HepG2 (cell line): ENCODE data around the gene OR13J1. TPM values are rescaled to one million over a fixed set of nuclear protein-coding genes. Genes with fewer than 3 reads are reported as not detected.
A peak's percentile ranks its signal among the peaks of the same experiment; 100 is the strongest.

Source experiments
- ETV5 ChIP-seq: IDR thresholded peaks from 2 replicates; pipeline ENCODE4 v1.6.1; 2018; ENCODE audit warnings: missing biosample characterization, missing genetic modification reagents, inconsistent platforms, borderline replicate concordance
- FOXK2 ChIP-seq: fragments of 450-650 bp; IDR thresholded peaks from 2 replicates; pipeline ENCODE4 v1.6.1; 2016
- HOXA3 ChIP-seq: sonication (generic); formaldehyde crosslinking; IDR thresholded peaks from 2 replicates; pipeline ENCODE4 v1.5.0; 2020; ENCODE audit warnings: missing genetic modification reagents
- KDM1A ChIP-seq: IDR thresholded peaks from 2 replicates; pipeline ENCODE4 v1.6.1; 2016; ENCODE audit warnings: missing compliant biosample characterization
- LCORL ChIP-seq, 2 experiments: fragments of 450-650 bp in 1 of 2; sonication (generic) in 1 of 2; formaldehyde crosslinking in 1 of 2; IDR thresholded peaks; 2 replicates each; pipeline versions ENCODE4 v1.5.0 to v1.6.1; 2017 to 2020; ENCODE audit warnings: antibody characterized with exemption in 1 of 2, missing genetic modification reagents in 1 of 2
- MAFG ChIP-seq: sonication (generic); formaldehyde crosslinking; IDR thresholded peaks from 2 replicates; pipeline ENCODE4 v1.5.1; 2020; ENCODE audit warnings: mild to moderate bottlenecking, missing genetic modification reagents
- MED1 ChIP-seq: sonication (generic); formaldehyde crosslinking; IDR thresholded peaks from 2 replicates; pipeline ENCODE4 v1.4.0; 2020; ENCODE audit warnings: missing genetic modification reagents
- NFE2L1 ChIP-seq: sonication (generic); formaldehyde crosslinking; IDR thresholded peaks from 2 replicates; pipeline ENCODE4 v1.4.0; 2020; ENCODE audit warnings: missing genetic modification reagents, mild to moderate bottlenecking, borderline replicate concordance
- PPARG ChIP-seq: conservative IDR thresholded peaks from 2 replicates; pipeline ENCODE4 v1.6.1; 2016; ENCODE audit warnings: missing biosample characterization, missing genetic modification reagents
- RARA ChIP-seq: IDR thresholded peaks from 2 replicates; pipeline ENCODE4 v1.6.1; 2016; ENCODE audit warnings: missing genetic modification reagents, missing compliant biosample characterization
- REL ChIP-seq: sonication (generic); formaldehyde crosslinking; conservative IDR thresholded peaks from 2 replicates; pipeline ENCODE4 v1.8.0; 2022; ENCODE audit warnings: mild to moderate bottlenecking, missing genetic modification reagents, moderate library complexity
- REXO4 ChIP-seq: sonication (generic); formaldehyde crosslinking; IDR thresholded peaks from 2 replicates; pipeline ENCODE4 v1.8.0; 2022; ENCODE audit warnings: missing genetic modification reagents, mild to moderate bottlenecking, borderline replicate concordance
- RORA ChIP-seq: sonication (generic); formaldehyde crosslinking; IDR thresholded peaks from 2 replicates; pipeline ENCODE4 v1.5.0; 2020; ENCODE audit warnings: mild to moderate bottlenecking, missing genetic modification reagents, moderate library complexity
- RXRA ChIP-seq: sonication (generic); formaldehyde crosslinking; IDR thresholded peaks from 2 replicates; pipeline ENCODE4 v1.5.1; 2020; ENCODE audit warnings: missing genetic modification reagents
- SNRNP70 ChIP-seq: fragments of 200-400 bp; formaldehyde crosslinking; IDR thresholded peaks from 2 replicates; pipeline ENCODE4 v1.6.1; 2017; ENCODE audit warnings: mild to moderate bottlenecking, low read depth, low read length, moderate library complexity
- SYNCRIP ChIP-seq: fragments of 200-400 bp; formaldehyde crosslinking; IDR thresholded peaks from 2 replicates; pipeline ENCODE4 v1.6.1; 2018; ENCODE audit warnings: mild to moderate bottlenecking, low read depth, low read length; ENCODE audit not compliant: insufficient read depth
- TARDBP ChIP-seq: sonication (generic); formaldehyde crosslinking; IDR thresholded peaks from 2 replicates; pipeline ENCODE4 v1.8.0; 2022; ENCODE audit warnings: mild to moderate bottlenecking, missing genetic modification reagents
- ZKSCAN5 ChIP-seq: sonication (generic); formaldehyde crosslinking; IDR thresholded peaks from 2 replicates; pipeline ENCODE4 v1.5.1; 2020; ENCODE audit warnings: mild to moderate bottlenecking, missing genetic modification reagents
- ZMYM4 ChIP-seq: sonication (generic); formaldehyde crosslinking; IDR thresholded peaks from 2 replicates; pipeline ENCODE4 v1.8.1; 2023; ENCODE audit warnings: mild to moderate bottlenecking, missing genetic modification reagents
- ZNF160 ChIP-seq: sonication (generic); formaldehyde crosslinking; IDR thresholded peaks from 2 replicates; pipeline ENCODE4 v1.8.0; 2022; ENCODE audit warnings: mild to moderate bottlenecking, inconsistent platforms, missing genetic modification reagents
- ZNF34 ChIP-seq: sonication (generic); formaldehyde crosslinking; IDR thresholded peaks from 2 replicates; pipeline ENCODE4 v1.4.0; 2020; ENCODE audit warnings: mild to moderate bottlenecking, missing genetic modification reagents, borderline replicate concordance
- ZNF354B ChIP-seq: sonication (generic); formaldehyde crosslinking; IDR thresholded peaks from 2 replicates; pipeline ENCODE4 v1.8.0; 2022; ENCODE audit warnings: mild to moderate bottlenecking, missing genetic modification reagents
- ZNF431 ChIP-seq: sonication (generic); formaldehyde crosslinking; IDR thresholded peaks from 2 replicates; pipeline ENCODE4 v1.9.0; 2022; ENCODE audit warnings: missing genetic modification reagents, low read depth, mild to moderate bottlenecking, borderline replicate concordance
- ZNF441 ChIP-seq: sonication (generic); formaldehyde crosslinking; IDR thresholded peaks from 2 replicates; pipeline ENCODE4 v1.7.0; 2021; ENCODE audit warnings: missing genetic modification reagents, borderline replicate concordance
- ZNF572 ChIP-seq: sonication (generic); formaldehyde crosslinking; IDR thresholded peaks from 2 replicates; pipeline ENCODE4 v1.5.1; 2020; ENCODE audit warnings: mild to moderate bottlenecking, missing genetic modification reagents
- ZNF605 ChIP-seq: sonication (generic); formaldehyde crosslinking; IDR thresholded peaks from 2 replicates; pipeline ENCODE4 v1.8.0; 2022; ENCODE audit warnings: mild to moderate bottlenecking, missing genetic modification reagents
- polyA plus RNA-seq, 8 experiments: library from polyadenylated mRNA; depleted of rRNA in 3 of 8; stranded (reverse) in 7 of 8; unstranded in 1 of 8; fragments of >200 nt; fragmentation: Illumina TruSeq in 4 of 8; extraction: Trizol in 4 of 8; gene quantifications; 2 replicates each; pipeline versions ENCODE4 v1.2.1 to v1.2.3, GENCODE V29; 2011 to 2016; ENCODE audit warnings: low read depth in 4 of 8, missing spikeins in 1 of 8, mixed read lengths in 1 of 8; ENCODE audit not compliant: insufficient read depth in 1 of 8
- total RNA-seq, 5 experiments: library from RNA; depleted of rRNA; stranded (reverse); fragments of >200 nt; fragmentation: Illumina TruSeq; extraction: Trizol; gene quantifications; 2 replicates each; pipeline ENCODE4 v1.2.3, GENCODE V29; 2016; ENCODE audit warnings: low read depth in 1 of 5
- TF ChIP-seq, protein P1 (sequence below): sonication (generic); formaldehyde crosslinking; IDR thresholded peaks from 2 replicates; pipeline ENCODE4 v1.4.0; 2020; ENCODE audit warnings: missing genetic modification reagents
- TF ChIP-seq, protein P2 (sequence below): IDR thresholded peaks from 2 replicates; pipeline ENCODE4 v1.6.1; 2012; ENCODE audit warnings: inconsistent platforms

OR13J1 gene
- total and polyA plus RNA-seq, 2 of the 13 experiments (the other 11 are each of a cell fraction or from before 2014, with no cell fraction given): not detected

DNA sequence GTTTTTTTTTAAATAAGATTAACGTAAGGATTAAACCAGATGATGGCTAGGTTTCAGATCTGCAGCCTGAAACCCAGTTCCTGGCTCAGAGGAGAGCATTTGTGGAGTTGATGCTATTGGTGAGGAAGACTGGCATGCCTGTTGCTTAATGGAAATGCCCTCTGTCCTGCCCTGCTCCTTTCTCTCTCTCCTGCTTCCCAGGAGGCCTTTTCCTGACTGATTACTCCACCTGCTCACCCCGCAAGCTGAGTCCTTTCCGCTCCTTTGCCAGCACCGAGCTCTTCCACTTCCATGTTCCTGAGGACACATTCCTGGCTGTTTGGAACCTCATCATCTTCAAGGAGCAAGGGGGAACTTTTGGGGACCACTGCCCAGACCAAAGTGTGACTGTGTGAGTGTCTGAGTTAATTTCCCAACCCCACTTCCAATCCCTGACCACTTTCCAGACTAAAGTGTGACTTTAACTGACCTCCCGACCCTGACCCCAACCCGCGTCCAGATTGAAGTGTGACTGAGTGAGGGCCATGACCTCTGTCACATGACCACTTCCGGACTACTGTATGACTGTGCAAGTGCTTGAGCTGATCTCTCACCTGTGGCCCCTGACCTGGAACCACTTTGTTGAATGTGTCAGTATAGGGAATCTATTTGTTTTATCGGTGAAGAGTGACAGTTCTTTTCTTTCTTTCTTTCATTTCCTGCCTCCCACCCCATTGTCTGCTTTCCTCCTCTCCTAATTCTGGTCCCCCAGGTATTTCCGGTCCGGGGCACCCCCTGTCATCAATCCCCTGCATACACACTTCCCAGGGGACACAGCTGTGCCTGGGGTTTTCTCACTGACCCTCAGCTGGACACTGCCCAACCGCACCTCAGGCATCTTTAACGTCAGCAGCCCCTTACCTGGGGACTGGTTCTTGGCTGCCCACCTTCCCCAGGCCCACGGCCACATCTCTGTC, 35.7 kb downstream of the OR13J1 start (continued):
- TF ChIP-seq ETV5 (CRISPR knock-in tag): peak; percentile 70; the same call in 1 of the 2 replicates
- TF ChIP-seq ZNF605 (CRISPR knock-in tag): peak; percentile 37; the same call in 1 of the 2 replicates
- TF ChIP-seq FOXK2: no peak
- no peak for TF ChIP-seq SNRNP70
- no peak for TF ChIP-seq ZNF441 (CRISPR knock-in tag)
- no peak for TF ChIP-seq SYNCRIP
- peak; percentile 52; the same call in 1 of the 2 replicates for TF ChIP-seq HOXA3 (CRISPR knock-in tag)
- TF ChIP-seq, protein P1, sequence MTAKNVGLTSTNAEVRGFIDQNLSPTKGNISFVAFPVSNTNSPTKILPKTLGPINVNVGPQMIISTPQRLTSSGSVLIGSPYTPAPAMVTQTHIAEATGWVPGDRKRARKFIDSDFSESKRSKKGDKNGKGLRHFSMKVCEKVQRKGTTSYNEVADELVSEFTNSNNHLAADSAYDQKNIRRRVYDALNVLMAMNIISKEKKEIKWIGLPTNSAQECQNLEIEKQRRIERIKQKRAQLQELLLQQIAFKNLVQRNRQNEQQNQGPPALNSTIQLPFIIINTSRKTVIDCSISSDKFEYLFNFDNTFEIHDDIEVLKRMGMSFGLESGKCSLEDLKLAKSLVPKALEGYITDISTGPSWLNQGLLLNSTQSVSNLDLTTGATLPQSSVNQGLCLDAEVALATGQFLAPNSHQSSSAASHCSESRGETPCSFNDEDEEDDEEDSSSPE (CRISPR knock-in tag): no peak
- TF ChIP-seq ZMYM4 (CRISPR knock-in tag): peak; percentile 57
- no peak for TF ChIP-seq LCORL (IDR thresholded peaks at IDR 0.05)
- TF ChIP-seq LCORL (CRISPR knock-in tag; IDR thresholded peaks at IDR 0.05): 0 out of 2 replicates have a peak, but pooled peaks have one; percentile 18
- TF ChIP-seq, protein P2, sequence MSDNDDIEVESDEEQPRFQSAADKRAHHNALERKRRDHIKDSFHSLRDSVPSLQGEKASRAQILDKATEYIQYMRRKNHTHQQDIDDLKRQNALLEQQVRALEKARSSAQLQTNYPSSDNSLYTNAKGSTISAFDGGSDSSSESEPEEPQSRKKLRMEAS: peak; percentile 39; the same call in 1 of the 2 replicates
- TF ChIP-seq REXO4 (CRISPR knock-in tag): no peak
- TF ChIP-seq REL (CRISPR knock-in tag): no peak
- peak; percentile 50 for TF ChIP-seq MED1 (CRISPR knock-in tag)
- TF ChIP-seq RARA (CRISPR knock-in tag): peak; percentile 94
- no peak for TF ChIP-seq RORA (CRISPR knock-in tag)
- 0 out of 2 replicates have a peak, but pooled peaks have one; percentile 15 for TF ChIP-seq ZNF160 (CRISPR knock-in tag)
- TF ChIP-seq RXRA (CRISPR knock-in tag): peak; percentile 78
- 0 out of 2 replicates have a peak, but pooled peaks have one; percentile 17 for TF ChIP-seq PPARG (CRISPR knock-in tag)
- no peak for TF ChIP-seq ZKSCAN5 (CRISPR knock-in tag)
- TF ChIP-seq ZNF354B (CRISPR knock-in tag): no peak
- 0 out of 2 replicates have a peak, but pooled peaks have one; percentile 16 for TF ChIP-seq MAFG (CRISPR knock-in tag)
- TF ChIP-seq ZNF572: peak; percentile 80; the same call in 1 of the 2 replicates
- 0 out of 2 replicates have a peak, but pooled peaks have one; percentile 26 for TF ChIP-seq TARDBP (CRISPR knock-in tag)
- TF ChIP-seq NFE2L1 (CRISPR knock-in tag): no peak
- no peak for TF ChIP-seq ZNF431 (CRISPR knock-in tag)
- TF ChIP-seq ZNF34 (CRISPR knock-in tag): no peak
- TF ChIP-seq KDM1A (CRISPR knock-in tag): no peak
